Trophoblast cell (in vitro differentiated cells and primary cell): Measurements from ENCODE around the gene MADCAM1.

Experiments
- DNase-seq, 2 donors: peaks; one replicate each; pipeline ENCODE4 v3.0.0-alpha.2; 2016
- H2AFZ ChIP-seq: 2 replicates; pipeline ENCODE4 v1.6.1; 2013; ENCODE audit warnings: low read length, moderate library complexity, mild to moderate bottlenecking; ENCODE audit not compliant: insufficient read depth, poor library complexity
- H2AK5ac ChIP-seq: 2 replicates; pipeline ENCODE4 v1.6.1; 2013; ENCODE audit warnings: mild to moderate bottlenecking, low read length
- H2BK120ac ChIP-seq: 2 replicates; pipeline ENCODE4 v1.6.1; 2013; ENCODE audit warnings: low read length, mild to moderate bottlenecking, moderate library complexity; ENCODE audit not compliant: insufficient read depth, poor library complexity
- H2BK12ac ChIP-seq: 2 replicates; pipeline ENCODE4 v1.6.1; 2013; ENCODE audit warnings: mild to moderate bottlenecking, low read length, moderate library complexity
- H2BK5ac ChIP-seq: 2 replicates; pipeline ENCODE4 v1.6.1; 2013; ENCODE audit warnings: low read length, low read depth, moderate library complexity, mild to moderate bottlenecking; ENCODE audit not compliant: poor library complexity
- H3K14ac ChIP-seq: 2 replicates; pipeline ENCODE4 v1.6.1; 2013; ENCODE audit warnings: mild to moderate bottlenecking, low read length
- H3K18ac ChIP-seq: 2 replicates; pipeline ENCODE4 v1.6.1; 2013; ENCODE audit warnings: mild to moderate bottlenecking, low read length
- H3K23ac ChIP-seq: 2 replicates; pipeline ENCODE4 v1.6.1; 2013; ENCODE audit warnings: low read length
- H3K27ac ChIP-seq: 2 replicates; pipeline ENCODE4 v1.5.1; 2013; ENCODE audit warnings: low read depth, mild to moderate bottlenecking, inconsistent platforms, low read length, moderate library complexity
- H3K27me3 ChIP-seq: 2 replicates; pipeline ENCODE4 v1.6.1; 2013; ENCODE audit warnings: inconsistent platforms, mild to moderate bottlenecking, low read length, moderate library complexity; ENCODE audit not compliant: insufficient read depth
- H3K36me3 ChIP-seq, 2 experiments: 1 replicate in 1 of 2; 2 replicates in 1 of 2; pipeline ENCODE4 v1.6.1; 2013; ENCODE audit warnings: low read length in 2 of 2, mild to moderate bottlenecking in 2 of 2, moderate library complexity in 1 of 2; ENCODE audit not compliant: insufficient read depth in 2 of 2, control insufficient read depth in 1 of 2
- H3K4ac ChIP-seq: 2 replicates; pipeline ENCODE4 v1.6.1; 2013; ENCODE audit warnings: low read depth, mild to moderate bottlenecking, low read length, moderate library complexity
- H3K4me1 ChIP-seq, 2 experiments: 1 replicate in 1 of 2; 2 replicates in 1 of 2; pipeline ENCODE4 v1.6.1; 2013; ENCODE audit warnings: low read length in 2 of 2, mild to moderate bottlenecking in 2 of 2, moderate library complexity in 1 of 2; ENCODE audit not compliant: insufficient read depth in 2 of 2, control insufficient read depth in 1 of 2
- H3K4me2 ChIP-seq: 2 replicates; pipeline ENCODE4 v1.6.1; 2013; ENCODE audit warnings: inconsistent platforms, mild to moderate bottlenecking, low read length, moderate library complexity
- H3K4me3 ChIP-seq: 2 replicates; pipeline ENCODE4 v1.5.1; 2013; ENCODE audit warnings: mild to moderate bottlenecking, low read depth, low read length, inconsistent platforms
- H3K79me1 ChIP-seq: one replicate; pipeline ENCODE4 v1.6.1; 2013; ENCODE audit warnings: low read length
- H3K79me2 ChIP-seq: 2 replicates; pipeline ENCODE4 v1.6.1; 2013; ENCODE audit warnings: low read length, mild to moderate bottlenecking; ENCODE audit not compliant: control insufficient read depth, insufficient read depth, poor library complexity
- H3K9ac ChIP-seq: 2 replicates; pipeline ENCODE4 v1.6.1; 2013; ENCODE audit warnings: mild to moderate bottlenecking, low read length
- H3K9me3 ChIP-seq: 2 replicates; pipeline ENCODE4 v1.6.1; 2013; ENCODE audit warnings: low read depth, mild to moderate bottlenecking, control low read depth, inconsistent platforms, low read length; ENCODE audit not compliant: insufficient read depth
- H4K12ac ChIP-seq: 2 replicates; pipeline ENCODE4 v1.6.1; 2013; ENCODE audit warnings: low read depth, mild to moderate bottlenecking, low read length, moderate library complexity
- H4K8ac ChIP-seq: 2 replicates; pipeline ENCODE4 v1.6.1; 2013; ENCODE audit warnings: low read depth, mild to moderate bottlenecking, low read length, moderate library complexity
- H4K91ac ChIP-seq: one replicate; pipeline ENCODE4 v1.6.1; 2013; ENCODE audit warnings: low read depth, mild to moderate bottlenecking, low read length, moderate library complexity
- WGBS: extraction: QIAGEN DNeasy Blood & Tissue Kit; methylation state at CpG from one replicate; pipeline ENCODE4 v1.1.7; 2013; ENCODE audit warnings: missing lambda C conversion rate; ENCODE audit not compliant: insufficient read length, insufficient coverage; ENCODE audit errors: extremely low coverage; 5-methylcytosine and 5-hydroxymethylcytosine counted together

MADCAM1 gene

DNA sequence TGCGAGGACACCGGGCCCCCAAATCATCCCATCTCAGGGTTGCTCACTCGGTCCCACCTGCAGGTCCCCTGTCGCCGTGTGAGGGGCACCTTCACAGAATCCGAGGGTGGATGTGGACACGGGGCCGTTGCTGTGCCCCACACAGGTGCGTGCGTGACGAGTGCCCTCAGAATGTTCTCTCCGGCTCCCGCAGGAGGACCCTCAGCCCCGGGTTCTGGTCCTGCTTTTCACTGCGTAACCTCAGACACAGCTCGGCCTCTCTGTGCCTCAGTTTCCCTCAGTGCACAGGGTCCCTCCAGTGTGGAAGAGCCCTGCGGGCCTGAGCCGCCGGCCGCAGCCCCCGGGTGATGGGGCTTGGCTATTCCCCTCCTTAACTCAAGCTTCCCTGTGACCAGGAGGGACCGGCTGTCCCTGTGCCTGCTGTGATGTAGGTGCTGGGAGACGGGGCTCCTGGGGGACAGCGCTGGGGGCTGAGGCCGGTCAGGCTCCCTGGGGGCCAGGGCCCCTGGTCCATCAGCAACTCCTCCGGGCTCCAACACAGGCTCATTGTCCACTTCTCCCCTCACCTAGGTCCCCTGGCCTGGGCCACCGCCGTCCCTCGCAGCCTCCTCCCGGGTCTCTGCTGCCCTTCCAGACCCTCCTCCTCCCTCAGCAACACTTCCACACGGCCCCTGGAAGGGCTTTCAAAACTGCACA is 40.3 kb upstream of the MADCAM1 start:
- no peak overlapping the region for H4K91ac ChIP-seq
- H2BK12ac ChIP-seq = no peak overlapping the region
- no peak overlapping the region for H2BK120ac ChIP-seq
- no peak overlapping the region for H3K18ac ChIP-seq
- H3K27ac ChIP-seq = no peak overlapping the region
- H2AFZ ChIP-seq = no peak overlapping the region
- H2BK5ac ChIP-seq = no peak overlapping the region
- no peak overlapping the region for H3K14ac ChIP-seq
- no peak overlapping the region for H2AK5ac ChIP-seq
- no peak overlapping the region for H3K4ac ChIP-seq
- peaks cover 11% of the 10 kb centered on the region for H3K9me3 ChIP-seq
- H3K36me3 ChIP-seq = peaks cover 2 to 14% of the 10 kb centered on the region in 2 experiments
- no peaks in the 10 kb centered on the region for H3K27me3 ChIP-seq
- no peak for DNase-seq
- H3K4me3 ChIP-seq = no peak overlapping the region
- no peak overlapping the region for H4K8ac ChIP-seq
- H4K12ac ChIP-seq = no peak overlapping the region
- H3K4me2 ChIP-seq = no peak overlapping the region
- H3K23ac ChIP-seq = no peak overlapping the region
- peaks cover 5% of the 10 kb centered on the region for H3K79me1 ChIP-seq
- no CpG with 5 or more reads among the region's 31 CpGs for WGBS
- peaks cover 0 to 4% of the 10 kb centered on the region in 2 experiments for H3K4me1 ChIP-seq
- no peaks in the 10 kb centered on the region for H3K79me2 ChIP-seq
- no peak overlapping the region for H3K9ac ChIP-seq

GRCh38 chr19:456547-457110 is 39.7 kb upstream of the MADCAM1 start:
- no CpG with 5 or more reads among the region's 18 CpGs for WGBS
- H2AK5ac ChIP-seq = no peak overlapping the region
- peaks cover 2 to 10% of the 10 kb centered on the region in 2 experiments for H3K36me3 ChIP-seq
- H2BK12ac ChIP-seq = no peak overlapping the region
- no peak overlapping the region for H3K14ac ChIP-seq
- H2BK5ac ChIP-seq = no peak overlapping the region
- H3K23ac ChIP-seq = no peak overlapping the region
- no peak overlapping the region for H3K4ac ChIP-seq
- DNase-seq = no peak
- no peak overlapping the region for H3K27ac ChIP-seq
- H4K91ac ChIP-seq = no peak overlapping the region
- no peak overlapping the region for H3K18ac ChIP-seq
- peaks cover 8% of the 10 kb centered on the region for H3K9me3 ChIP-seq
- peaks cover 0 to 5% of the 10 kb centered on the region in 2 experiments for H3K4me1 ChIP-seq
- H3K79me1 ChIP-seq = peaks cover 6% of the 10 kb centered on the region
- H3K4me2 ChIP-seq = no peak overlapping the region
- H3K9ac ChIP-seq = no peak overlapping the region
- H2AFZ ChIP-seq = no peak overlapping the region
- no peak overlapping the region for H4K8ac ChIP-seq
- no peak overlapping the region for H4K12ac ChIP-seq
- peaks cover 2% of the 10 kb centered on the region for H3K27me3 ChIP-seq
- no peaks in the 10 kb centered on the region for H3K79me2 ChIP-seq
- H2BK120ac ChIP-seq = no peak overlapping the region
- no peak overlapping the region for H3K4me3 ChIP-seq

DNA sequence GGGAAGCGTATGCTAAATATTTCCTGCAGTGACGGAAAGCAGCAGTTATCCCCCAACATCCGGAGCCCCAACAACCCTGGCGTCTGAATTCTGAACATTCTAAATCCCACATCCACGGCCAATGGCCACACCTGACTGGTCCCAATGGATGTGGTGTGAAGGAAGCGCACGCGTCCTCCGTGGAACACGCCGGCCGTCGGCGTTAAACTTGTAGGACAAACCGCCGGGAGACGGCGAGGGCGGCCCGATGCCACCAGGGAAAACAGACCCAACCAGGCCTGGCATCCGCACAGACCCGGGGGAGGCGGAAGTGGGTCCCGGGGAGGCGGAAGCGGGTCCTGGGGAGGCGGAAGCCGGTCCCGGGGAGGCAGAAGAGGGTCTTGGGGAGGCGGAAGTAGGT is 38.6 kb upstream of the MADCAM1 start:
- H3K27me3 ChIP-seq = peaks cover 5% of the 10 kb centered on the region
- no peak overlapping the region for H3K4ac ChIP-seq
- no peak overlapping the region for H4K8ac ChIP-seq
- no peak overlapping the region for H3K23ac ChIP-seq
- peaks cover 4% of the 10 kb centered on the region for H3K9me3 ChIP-seq
- H2AK5ac ChIP-seq = no peak overlapping the region
- no peak overlapping the region for H2AFZ ChIP-seq
- no peak overlapping the region for H2BK12ac ChIP-seq
- peaks cover 2 to 6% of the 10 kb centered on the region in 2 experiments for H3K4me1 ChIP-seq
- peaks cover 7% of the 10 kb centered on the region for H3K79me1 ChIP-seq
- no peak overlapping the region for H2BK120ac ChIP-seq
- H3K14ac ChIP-seq = no peak overlapping the region
- no peak overlapping the region for H4K91ac ChIP-seq
- no peaks in the 10 kb centered on the region for H3K79me2 ChIP-seq
- H3K4me3 ChIP-seq = no peak overlapping the region
- H3K18ac ChIP-seq = no peak overlapping the region
- H3K27ac ChIP-seq = no peak overlapping the region
- no peak overlapping the region for H3K9ac ChIP-seq
- WGBS = no CpG with 5 or more reads among the region's 30 CpGs
- DNase-seq = no peak
- H3K36me3 ChIP-seq = peaks cover 2 to 10% of the 10 kb centered on the region in 2 experiments
- no peak overlapping the region for H2BK5ac ChIP-seq
- no peak overlapping the region for H4K12ac ChIP-seq
- no peak overlapping the region for H3K4me2 ChIP-seq

- WGBS = no CpG with 5 or more reads among the region's 89 CpGs
Measured at GRCh38 chr19:458091-459042, 37.9 kb upstream of the MADCAM1 start.

More at GRCh38 chr19:458091-459042, 37.9 kb upstream of the MADCAM1 start:
- Histone ChIP-seq H3K79me1 (peaks cover 7% of the 10 kb centered on the region), H3K27me3 (peaks cover 5% of the 10 kb centered on the region), H3K9ac (no peak overlapping the region), H3K14ac (no peak overlapping the region), H3K4me2 (no peak overlapping the region), H4K8ac (no peak overlapping the region), H2AFZ (no peak overlapping the region), H3K23ac (no peak overlapping the region), H3K27ac (no peak overlapping the region), H2BK5ac (no peak overlapping the region), H3K36me3 (peaks cover 2 to 8% of the 10 kb centered on the region in 2 experiments), H4K91ac (no peak overlapping the region), H2BK12ac (no peak overlapping the region), H2AK5ac (no peak overlapping the region), H3K4ac (no peak overlapping the region), H3K9me3 (peaks cover 4% of the 10 kb centered on the region), H3K4me1 (peaks cover 2 to 6% of the 10 kb centered on the region in 2 experiments), H3K18ac (no peak overlapping the region), H2BK120ac (no peak overlapping the region), H3K79me2 (no peaks in the 10 kb centered on the region), H4K12ac (no peak overlapping the region), H3K4me3 (no peak overlapping the region)
- DNase-seq = no peak
